ENCODE results near the gene POLR3E.

POLR3E gene

DNA sequence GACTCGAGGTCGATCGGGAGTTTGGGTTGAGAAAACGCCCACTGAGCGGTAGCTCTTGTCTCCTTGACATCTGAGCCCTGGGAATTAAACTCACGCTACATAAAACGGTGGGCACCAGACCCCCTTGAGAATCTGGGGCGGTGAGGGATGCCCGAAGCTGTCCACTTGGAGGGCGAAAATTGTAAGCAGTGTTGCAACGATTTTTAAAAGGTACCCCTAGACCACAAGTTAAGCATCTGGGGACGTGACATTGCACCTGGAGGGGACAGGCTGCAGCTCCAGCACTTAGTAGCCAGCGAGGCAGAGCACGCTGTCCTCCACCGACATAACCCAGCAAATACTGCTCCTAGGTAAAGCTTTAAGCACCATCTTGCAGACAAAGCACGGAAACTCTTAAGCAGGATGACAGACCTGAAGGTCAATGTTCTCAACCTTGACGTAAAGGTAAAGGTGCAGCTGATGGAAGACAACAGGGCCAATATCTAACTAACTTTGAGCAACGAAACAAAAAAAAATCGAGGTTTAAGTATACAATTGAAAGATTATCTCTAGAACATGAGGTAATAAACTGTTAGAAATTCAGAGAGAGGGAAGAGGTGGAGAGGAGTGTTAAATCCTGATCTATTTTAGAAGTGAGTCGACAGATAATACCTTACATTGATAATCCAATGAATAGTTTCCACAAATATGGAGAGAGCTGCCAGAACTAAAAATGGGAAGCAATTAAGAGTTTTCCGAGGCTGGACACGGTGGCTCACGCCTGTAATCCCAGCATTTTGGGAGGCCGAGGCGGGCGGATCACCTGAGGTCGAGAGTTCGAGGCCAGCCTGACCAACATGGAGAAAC lies 78.1 kb downstream of the POLR3E start:
- H3K4me1 ChIP-seq (ENCODE audit: control insufficient read depth in 2 of 2, insufficient read depth in 1 of 2, low read depth in 1 of 2, low read length in 2 of 2): peaks cover 0 to 7% of the 10 kb centered on the region in 2 donors
- H3K18ac ChIP-seq (ENCODE audit: low read length): peak overlapping the region; percentile 98
- H3K27ac ChIP-seq (replicated peaks; ENCODE audit: low read length): no peak overlapping the region
- no peak overlapping the region for H2AK5ac ChIP-seq (ENCODE audit: low read depth, low read length)
- H3K27me3 ChIP-seq (ENCODE audit: control insufficient read depth in 3 of 3, insufficient read depth in 3 of 3, low read depth in 1 of 3, low read length in 3 of 3): peaks cover 0 to 14% (median 8%) of the 10 kb centered on the region in 3 experiments
- no peak overlapping the region for H4K8ac ChIP-seq (ENCODE audit: low read depth, low read length)
- H2BK12ac ChIP-seq (ENCODE audit: low read length): no peak overlapping the region
- H3K4ac ChIP-seq (ENCODE audit: low read length): no peak overlapping the region
- H3K36me3 ChIP-seq (replicated peaks in 1 of 2; ENCODE audit: control insufficient read depth in 2 of 2, insufficient read depth in 2 of 2, low read length in 2 of 2): no peaks in the 10 kb centered on the region
- H3K79me1 ChIP-seq (ENCODE audit: low read depth, low read length): peaks cover 2% of the 10 kb centered on the region
- no peak for DNase-seq (ENCODE audit: low spot score)
- H3K14ac ChIP-seq (ENCODE audit: low read length): no peak overlapping the region
- peak overlapping the region; percentile 80 for H3K23ac ChIP-seq (ENCODE audit: low read depth, low read length, poor library complexity)
- no peak overlapping the region for H4K91ac ChIP-seq (ENCODE audit: low read depth, low read length, poor library complexity)
- H3K4me3 ChIP-seq (ENCODE audit: low read length in 2 of 2): peak overlapping the region; percentile 65 to 93
- H3K9ac ChIP-seq (ENCODE audit: low read depth, low read length, poor library complexity): peak overlapping the region; percentile 38
- H2BK15ac ChIP-seq (ENCODE audit: low read length): peak overlapping the region; percentile 58
- H3K9me3 ChIP-seq (replicated peaks in 1 of 2; ENCODE audit: control insufficient read depth in 2 of 2, insufficient read depth in 1 of 2, low read depth in 1 of 2, low read length in 2 of 2): no peaks in the 10 kb centered on the region
- peak overlapping the region; percentile 100 for H2AFZ ChIP-seq (ENCODE audit: low read length)
- WGBS, 2 donors (ENCODE audit: extremely low coverage in 2 of 2, insufficient read length in 2 of 2, insufficient replicate concordance in 1 of 2): no CpG with 5 or more reads among the region's 28 CpGs
- peak overlapping the region; percentile 86 for H3K4me2 ChIP-seq (ENCODE audit: insufficient read depth, low read length, poor library complexity, severe bottlenecking)
- H2BK5ac ChIP-seq (ENCODE audit: low read length): peak overlapping the region; percentile 71
- H2BK120ac ChIP-seq (ENCODE audit: low read depth, low read length): no peak overlapping the region

DNA sequence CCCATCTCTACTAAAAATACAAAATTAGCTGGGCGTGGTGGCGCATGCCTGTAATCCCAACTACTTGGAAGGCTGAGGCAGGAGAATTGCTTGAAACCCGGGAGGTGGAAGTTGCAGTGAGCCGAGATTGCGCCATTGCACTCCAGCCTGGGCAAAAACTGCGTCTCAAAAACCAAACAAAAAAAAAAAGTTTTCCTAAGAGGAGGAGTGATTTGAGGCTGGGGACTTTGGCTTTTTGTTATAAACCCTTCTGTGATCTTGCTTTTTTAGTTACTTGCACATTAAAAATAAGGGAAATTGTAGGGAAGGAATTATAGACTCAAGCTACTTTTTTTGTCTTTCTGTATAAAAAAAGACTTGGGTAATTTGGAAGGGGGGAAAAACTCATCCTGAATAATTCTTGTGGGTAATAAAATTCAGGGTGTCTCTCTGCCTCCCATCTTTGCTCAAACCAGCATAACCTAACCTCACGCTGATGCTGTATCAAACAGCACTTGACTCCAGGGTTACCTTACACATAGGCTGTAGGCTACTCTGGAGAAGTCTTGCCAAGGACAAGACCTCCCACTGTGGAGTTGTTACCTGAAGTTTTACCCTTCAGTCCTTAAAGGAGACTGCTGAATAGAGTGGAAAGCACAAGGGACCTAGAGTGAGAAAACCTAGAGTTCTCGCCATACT lies 78.9 kb downstream of the POLR3E start:
- no peak overlapping the region for H3K4me3 ChIP-seq (ENCODE audit: low read length in 2 of 2)
- H3K27me3 ChIP-seq (ENCODE audit: control insufficient read depth in 3 of 3, insufficient read depth in 3 of 3, low read depth in 1 of 3, low read length in 3 of 3): peaks cover 0 to 14% (median 8%) of the 10 kb centered on the region in 3 experiments
- no peak overlapping the region for H3K9ac ChIP-seq (ENCODE audit: low read depth, low read length, poor library complexity)
- no peak overlapping the region for H4K8ac ChIP-seq (ENCODE audit: low read depth, low read length)
- DNase-seq (ENCODE audit: low spot score): no peak
- H3K14ac ChIP-seq (ENCODE audit: low read length): no peak overlapping the region
- no peak overlapping the region for H2AFZ ChIP-seq (ENCODE audit: low read length)
- H3K23ac ChIP-seq (ENCODE audit: low read depth, low read length, poor library complexity): no peak overlapping the region
- H3K9me3 ChIP-seq (replicated peaks in 1 of 2; ENCODE audit: control insufficient read depth in 2 of 2, insufficient read depth in 1 of 2, low read depth in 1 of 2, low read length in 2 of 2): no peaks in the 10 kb centered on the region
- H2BK5ac ChIP-seq (ENCODE audit: low read length): no peak overlapping the region
- no peak overlapping the region for H3K4me2 ChIP-seq (ENCODE audit: insufficient read depth, low read length, poor library complexity, severe bottlenecking)
- H2BK120ac ChIP-seq (ENCODE audit: low read depth, low read length): no peak overlapping the region
- no peak overlapping the region for H3K4ac ChIP-seq (ENCODE audit: low read length)
- H4K91ac ChIP-seq (ENCODE audit: low read depth, low read length, poor library complexity): no peak overlapping the region
- H2AK5ac ChIP-seq (ENCODE audit: low read depth, low read length): no peak overlapping the region
- H2BK15ac ChIP-seq (ENCODE audit: low read length): no peak overlapping the region
- H3K4me1 ChIP-seq (ENCODE audit: control insufficient read depth in 2 of 2, insufficient read depth in 1 of 2, low read depth in 1 of 2, low read length in 2 of 2): peaks cover 0 to 7% of the 10 kb centered on the region in 2 donors
- H3K18ac ChIP-seq (ENCODE audit: low read length): no peak overlapping the region
- no peaks in the 10 kb centered on the region for H3K36me3 ChIP-seq (replicated peaks in 1 of 2; ENCODE audit: control insufficient read depth in 2 of 2, insufficient read depth in 2 of 2, low read length in 2 of 2)
- H3K79me1 ChIP-seq (ENCODE audit: low read depth, low read length): peaks cover 2% of the 10 kb centered on the region
- H3K27ac ChIP-seq (replicated peaks; ENCODE audit: low read length): no peak overlapping the region
- H2BK12ac ChIP-seq (ENCODE audit: low read length): no peak overlapping the region
- no CpG with 5 or more reads among the region's 8 CpGs for WGBS, 2 donors (ENCODE audit: extremely low coverage in 2 of 2, insufficient read length in 2 of 2, insufficient replicate concordance in 1 of 2)

GRCh38 chr16:22379656-22380055 lies 82.4 kb downstream of the POLR3E start:
- WGBS, 2 donors (ENCODE audit: extremely low coverage in 2 of 2, insufficient read length in 2 of 2, insufficient replicate concordance in 1 of 2): no CpG with 5 or more reads among the region's 7 CpGs
- H3K23ac ChIP-seq (ENCODE audit: low read depth, low read length, poor library complexity): no peak overlapping the region
- no peak overlapping the region for H3K18ac ChIP-seq (ENCODE audit: low read length)
- peaks cover 0 to 4% of the 10 kb centered on the region in 2 donors for H3K4me1 ChIP-seq (ENCODE audit: control insufficient read depth in 2 of 2, insufficient read depth in 1 of 2, low read depth in 1 of 2, low read length in 2 of 2)
- H3K27ac ChIP-seq (replicated peaks; ENCODE audit: low read length): no peak overlapping the region
- no peak overlapping the region for H4K8ac ChIP-seq (ENCODE audit: low read depth, low read length)
- H2AFZ ChIP-seq (ENCODE audit: low read length): no peak overlapping the region
- no peak overlapping the region for H2AK5ac ChIP-seq (ENCODE audit: low read depth, low read length)
- H3K14ac ChIP-seq (ENCODE audit: low read length): no peak overlapping the region
- peaks cover 0 to 8% (median 7%) of the 10 kb centered on the region in 3 experiments for H3K27me3 ChIP-seq (ENCODE audit: control insufficient read depth in 3 of 3, insufficient read depth in 3 of 3, low read depth in 1 of 3, low read length in 3 of 3)
- no peak overlapping the region for H3K4me3 ChIP-seq (ENCODE audit: low read length in 2 of 2)
- no peak for DNase-seq (ENCODE audit: low spot score)
- no peak overlapping the region for H3K4me2 ChIP-seq (ENCODE audit: insufficient read depth, low read length, poor library complexity, severe bottlenecking)
- no peak overlapping the region for H2BK120ac ChIP-seq (ENCODE audit: low read depth, low read length)
- no peak overlapping the region for H2BK15ac ChIP-seq (ENCODE audit: low read length)
- H3K79me1 ChIP-seq (ENCODE audit: low read depth, low read length): peaks cover 2% of the 10 kb centered on the region
- no peaks in the 10 kb centered on the region for H3K36me3 ChIP-seq (replicated peaks in 1 of 2; ENCODE audit: control insufficient read depth in 2 of 2, insufficient read depth in 2 of 2, low read length in 2 of 2)
- H3K4ac ChIP-seq (ENCODE audit: low read length): no peak overlapping the region
- H2BK12ac ChIP-seq (ENCODE audit: low read length): no peak overlapping the region
- H3K9ac ChIP-seq (ENCODE audit: low read depth, low read length, poor library complexity): no peak overlapping the region
- no peak overlapping the region for H4K91ac ChIP-seq (ENCODE audit: low read depth, low read length, poor library complexity)
- no peak overlapping the region for H2BK5ac ChIP-seq (ENCODE audit: low read length)
- H3K9me3 ChIP-seq (replicated peaks in 1 of 2; ENCODE audit: control insufficient read depth in 2 of 2, insufficient read depth in 1 of 2, low read depth in 1 of 2, low read length in 2 of 2): no peaks in the 10 kb centered on the region

DNA sequence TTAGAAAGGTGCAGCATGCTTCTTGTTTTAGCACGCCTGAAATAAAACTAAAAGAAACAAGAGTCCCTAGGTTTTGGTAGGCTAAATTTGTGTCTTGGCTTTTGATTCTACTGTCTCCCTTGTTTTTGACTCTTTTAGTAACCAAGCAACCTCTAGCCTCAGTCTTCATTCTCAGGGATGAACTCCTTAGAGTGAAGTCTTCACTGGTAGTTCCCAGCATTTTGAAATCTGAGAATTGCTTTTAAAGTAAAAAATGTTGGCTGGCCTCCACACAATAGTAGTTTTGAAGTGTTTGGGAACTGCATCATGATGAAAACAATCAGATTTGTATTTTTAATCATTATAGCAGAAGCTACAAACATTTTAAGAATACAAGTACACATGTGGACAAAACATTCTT lies 83.3 kb downstream of the POLR3E start:
- Histone ChIP-seq H3K4me1 (ENCODE audit: control insufficient read depth in 2 of 2, insufficient read depth in 1 of 2, low read depth in 1 of 2, low read length in 2 of 2) (no peaks in the 10 kb centered on the region), H3K9ac (ENCODE audit: low read depth, low read length, poor library complexity) (no peak overlapping the region), H3K36me3 (replicated peaks in 1 of 2; ENCODE audit: control insufficient read depth in 2 of 2, insufficient read depth in 2 of 2, low read length in 2 of 2) (no peaks in the 10 kb centered on the region), H3K27ac (replicated peaks; ENCODE audit: low read length) (no peak overlapping the region), H3K18ac (ENCODE audit: low read length) (no peak overlapping the region), H2BK15ac (ENCODE audit: low read length) (no peak overlapping the region), H3K27me3 (ENCODE audit: control insufficient read depth in 3 of 3, insufficient read depth in 3 of 3, low read depth in 1 of 3, low read length in 3 of 3) (peaks cover 0 to 8% (median 2%) of the 10 kb centered on the region in 3 experiments), H3K9me3 (replicated peaks in 1 of 2; ENCODE audit: control insufficient read depth in 2 of 2, insufficient read depth in 1 of 2, low read depth in 1 of 2, low read length in 2 of 2) (no peaks in the 10 kb centered on the region), H4K8ac (ENCODE audit: low read depth, low read length) (no peak overlapping the region), H2BK12ac (ENCODE audit: low read length) (no peak overlapping the region), H2AK5ac (ENCODE audit: low read depth, low read length) (no peak overlapping the region), H2AFZ (ENCODE audit: low read length) (no peak overlapping the region), H3K14ac (ENCODE audit: low read length) (no peak overlapping the region), H3K4ac (ENCODE audit: low read length) (no peak overlapping the region), H3K79me1 (ENCODE audit: low read depth, low read length) (peaks cover 2% of the 10 kb centered on the region), H2BK120ac (ENCODE audit: low read depth, low read length) (no peak overlapping the region), H3K4me3 (ENCODE audit: low read length in 2 of 2) (no peak overlapping the region), H3K23ac (ENCODE audit: low read depth, low read length, poor library complexity) (no peak overlapping the region), H2BK5ac (ENCODE audit: low read length) (no peak overlapping the region), H3K4me2 (ENCODE audit: insufficient read depth, low read length, poor library complexity, severe bottlenecking) (no peak overlapping the region), H4K91ac (ENCODE audit: low read depth, low read length, poor library complexity) (no peak overlapping the region)
- DNase-seq (ENCODE audit: low spot score): no peak
- WGBS, 2 donors (ENCODE audit: extremely low coverage in 2 of 2, insufficient read length in 2 of 2, insufficient replicate concordance in 1 of 2): no CpG with 5 or more reads among the region's 1 CpG
